GM18511 (cell line): ENCODE results near the gene CACTIN.

Experiments used
- ATAC-seq: cut with Tn5 transposase; IDR thresholded peaks from one replicate; pipeline ENCODE4 v1.9.1; 2021; ENCODE audit warnings: mild to moderate bottlenecking, moderate library complexity; ENCODE audit not compliant: unreplicated experiment

The CACTIN gene

GRCh38 chr19:3611841-3612240, 14.7 kb downstream of the CACTIN start:
- no peak for ATAC-seq

- no peak for ATAC-seq
Observed at GRCh38 chr19:3610745-3611717, 15.6 kb downstream of the CACTIN start.

GRCh38 chr19:3609779-3610719, 16.5 kb downstream of the CACTIN start:
- no peak for ATAC-seq

- ATAC-seq, result no peak
Observed at GRCh38 chr19:3608750-3609322, 17.8 kb downstream of the CACTIN start.

- ATAC-seq, result no peak
Observed at GRCh38 chr19:3608079-3608641, 18.4 kb downstream of the CACTIN start.

- ATAC-seq, result no peak
Observed at GRCh38 chr19:3607303-3608078, 19.1 kb downstream of the CACTIN start.

GRCh38 chr19:3606690-3607289, 19.8 kb downstream of the CACTIN start, which contains the start of gene TBXA2R:
TSS of gene TBXA2R (minus strand) at chr19:3606875. CDS start at chr19:3600634, 6,241 bp downstream.
- no peak for ATAC-seq

GRCh38 chr19:3606174-3606689, 20.4 kb downstream of the CACTIN start:
- no peak for ATAC-seq

DNA sequence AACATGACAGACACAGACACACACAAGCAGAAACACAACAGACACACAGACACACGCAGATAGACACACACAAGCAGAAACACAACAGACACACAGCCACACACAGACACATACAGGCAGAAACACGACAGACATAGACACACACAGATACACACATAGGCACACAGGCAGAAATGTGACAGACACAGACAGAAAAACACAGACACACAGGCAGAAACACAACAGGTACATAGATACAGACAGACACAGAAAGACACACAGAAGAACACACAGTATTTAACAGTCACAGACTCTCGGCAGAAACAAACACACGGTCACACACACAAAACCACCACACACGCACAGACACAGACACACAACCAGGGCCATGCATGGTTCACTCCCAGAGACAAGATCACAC, 20.8 kb downstream of the CACTIN start:
- no peak for ATAC-seq

GRCh38 chr19:3605361-3605760, 21.2 kb downstream of the CACTIN start:
- no peak for ATAC-seq

DNA sequence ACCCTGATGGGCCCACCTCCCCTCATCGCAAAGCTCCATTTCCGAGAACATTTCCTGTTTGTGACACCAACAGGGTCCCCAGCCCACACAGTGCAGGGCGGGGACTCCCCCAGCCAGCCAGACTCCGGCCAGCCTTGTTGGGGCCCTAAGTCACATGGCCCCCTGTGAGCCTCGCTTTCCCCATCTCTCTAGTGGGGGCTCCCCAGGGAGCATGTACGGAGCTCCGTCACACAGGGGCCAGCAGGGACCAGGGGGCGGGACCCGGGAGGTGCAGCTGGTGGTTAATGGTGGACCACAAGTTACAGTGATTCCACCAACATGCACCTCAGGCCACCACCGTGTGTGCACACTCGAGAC, 21.6 kb downstream of the CACTIN start:
- ATAC-seq, result no peak

- ATAC-seq, result no peak
Observed at GRCh38 chr19:3604227-3604986, 22.2 kb downstream of the CACTIN start.

GRCh38 chr19:3603121-3603811, 23.3 kb downstream of the CACTIN start:
- ATAC-seq, result no peak

DNA sequence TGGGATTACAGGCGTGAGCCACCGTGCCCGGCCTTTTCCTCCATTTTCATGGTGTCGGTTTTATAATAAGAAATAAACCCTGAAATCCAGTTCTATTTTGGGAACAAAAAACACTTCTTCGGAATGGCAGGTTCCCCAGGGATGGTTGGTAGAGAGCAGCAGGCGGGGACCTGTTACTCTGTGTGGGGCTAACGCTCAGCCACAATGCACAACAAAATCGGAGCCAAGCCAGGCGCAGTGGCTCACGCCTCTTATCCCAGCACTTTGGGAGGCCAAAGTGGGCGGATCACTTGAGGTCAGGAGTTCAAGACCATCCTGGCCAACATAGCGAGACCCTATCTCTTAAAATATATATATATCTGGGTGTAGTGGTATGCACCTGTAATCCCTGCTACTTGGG, 25.6 kb downstream of the CACTIN start:
- ATAC-seq, result no peak

- ATAC-seq, result no peak
Observed at GRCh38 chr19:3599776-3600187, 26.8 kb downstream of the CACTIN start.

DNA sequence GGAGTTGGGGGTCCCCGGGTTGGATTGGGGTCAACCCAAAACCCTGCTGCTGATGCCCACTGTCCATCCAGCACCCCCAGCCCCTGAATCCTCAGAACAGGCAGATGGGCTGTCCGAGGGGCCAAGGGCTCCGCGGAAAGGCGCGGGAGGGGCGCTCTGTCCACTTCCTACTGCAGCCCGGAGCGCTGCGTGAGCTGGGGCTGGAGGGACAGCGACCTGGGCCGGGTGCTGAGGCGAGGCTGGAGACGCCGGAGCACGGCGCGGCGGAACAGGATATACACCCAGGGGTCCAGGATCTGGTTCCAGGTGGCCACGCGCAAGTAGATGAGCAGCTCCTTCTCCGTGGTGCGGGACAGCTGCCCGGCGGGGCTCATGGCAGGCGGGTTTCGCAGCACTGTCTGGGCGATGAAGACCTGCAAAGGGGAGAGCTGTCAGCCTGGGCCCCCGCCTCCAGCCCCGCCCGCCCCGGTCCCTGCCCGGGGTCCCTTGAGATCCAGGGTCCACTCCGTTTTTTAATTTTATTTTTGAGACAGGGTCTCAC, 31.0 kb downstream of the CACTIN start:
- no peak for ATAC-seq

DNA sequence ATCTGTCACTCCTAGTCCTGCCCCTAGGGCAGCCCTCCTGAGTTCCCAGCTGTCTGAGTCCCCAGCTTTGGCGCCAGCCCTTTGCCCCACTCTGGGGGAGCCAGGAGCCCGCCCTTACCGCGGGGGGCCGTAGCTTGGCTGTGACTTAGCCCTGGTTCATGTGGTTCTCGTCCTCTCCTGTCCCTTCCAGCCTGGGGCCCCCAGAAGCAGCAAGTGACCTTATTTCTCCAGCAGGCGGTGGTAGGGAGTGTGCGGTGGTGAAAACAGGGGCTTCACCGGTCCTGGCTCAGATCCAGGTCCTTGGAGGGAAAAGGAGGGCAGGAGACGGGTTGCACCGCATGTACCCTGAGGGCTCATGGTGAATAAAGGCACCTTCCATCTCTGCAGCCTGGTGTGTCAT, 33.4 kb downstream of the CACTIN start:
- no peak for ATAC-seq
